HG02938 (cell line): Measurements from ENCODE around the gene SLC4A8.

Source experiments
- ATAC-seq: cut with Tn5 transposase; IDR thresholded peaks from one replicate; pipeline ENCODE4 v1.9.1; 2021; ENCODE audit warnings: mild to moderate bottlenecking, moderate library complexity; ENCODE audit not compliant: unreplicated experiment

The SLC4A8 gene

GRCh38 chr12:51549637-51550036 is 125.0 kb downstream of the SLC4A8 start:
- no peak for ATAC-seq
